Suprapubic skin (tissue), 4 donors: ENCODE data around the gene NCAPH2.

Source experiments
- CTCF ChIP-seq, 2 donors: fragments of 200-600 bp in 1 of 2; fragments of 450-650 bp in 1 of 2; sonication (generic) in 1 of 2; IDR thresholded peaks; one replicate each; pipeline ENCODE4 v1.5.1; 2016 to 2019; ENCODE audit warnings: antibody characterized with exemption in 2 of 2, mild to moderate bottlenecking in 1 of 2, moderate library complexity in 1 of 2
- POLR2A ChIP-seq, 2 donors: fragments of 450-650 bp; IDR thresholded peaks; one replicate each; pipeline ENCODE4 v1.6.1; 2017; ENCODE audit warnings: antibody characterized with exemption in 2 of 2, mild to moderate bottlenecking in 2 of 2, moderate library complexity in 2 of 2
- POLR2AphosphoS5 ChIP-seq, 3 donors: sonication (generic); formaldehyde crosslinking; IDR thresholded peaks; one replicate each; pipeline ENCODE4 v1.6.1; 2017; ENCODE audit warnings: antibody characterized with exemption in 3 of 3

GRCh38 chr22:50507421-50507990 lies 518 bp upstream of the NCAPH2 start, which contains the start of gene LMF2:
- no peak for TF ChIP-seq CTCF (IDR thresholded peaks at IDR 0.05)
- TF ChIP-seq POLR2A (IDR thresholded peaks at IDR 0.05) = no peak
- no peak for TF ChIP-seq POLR2AphosphoS5 (IDR thresholded peaks at IDR 0.05)
